Trophoblast cell (in vitro differentiated cells and primary cell): ENCODE measurements around the gene EFCAB3. TPM values are rescaled to one million over a fixed set of nuclear protein-coding genes. Genes with fewer than 3 reads are reported as not detected.

Source experiments
- DNase-seq, 2 donors: peaks; one replicate each; pipeline ENCODE4 v3.0.0-alpha.2; 2016
- H2AFZ ChIP-seq: 2 replicates; pipeline ENCODE4 v1.6.1; 2013; ENCODE audit warnings: low read length, moderate library complexity, mild to moderate bottlenecking; ENCODE audit not compliant: insufficient read depth, poor library complexity
- H2AK5ac ChIP-seq: 2 replicates; pipeline ENCODE4 v1.6.1; 2013; ENCODE audit warnings: mild to moderate bottlenecking, low read length
- H2BK120ac ChIP-seq: 2 replicates; pipeline ENCODE4 v1.6.1; 2013; ENCODE audit warnings: low read length, mild to moderate bottlenecking, moderate library complexity; ENCODE audit not compliant: insufficient read depth, poor library complexity
- H2BK12ac ChIP-seq: 2 replicates; pipeline ENCODE4 v1.6.1; 2013; ENCODE audit warnings: mild to moderate bottlenecking, low read length, moderate library complexity
- H2BK5ac ChIP-seq: 2 replicates; pipeline ENCODE4 v1.6.1; 2013; ENCODE audit warnings: low read length, low read depth, moderate library complexity, mild to moderate bottlenecking; ENCODE audit not compliant: poor library complexity
- H3K14ac ChIP-seq: 2 replicates; pipeline ENCODE4 v1.6.1; 2013; ENCODE audit warnings: mild to moderate bottlenecking, low read length
- H3K18ac ChIP-seq: 2 replicates; pipeline ENCODE4 v1.6.1; 2013; ENCODE audit warnings: mild to moderate bottlenecking, low read length
- H3K23ac ChIP-seq: 2 replicates; pipeline ENCODE4 v1.6.1; 2013; ENCODE audit warnings: low read length
- H3K27ac ChIP-seq: 2 replicates; pipeline ENCODE4 v1.5.1; 2013; ENCODE audit warnings: low read depth, mild to moderate bottlenecking, inconsistent platforms, low read length, moderate library complexity
- H3K27me3 ChIP-seq: 2 replicates; pipeline ENCODE4 v1.6.1; 2013; ENCODE audit warnings: inconsistent platforms, mild to moderate bottlenecking, low read length, moderate library complexity; ENCODE audit not compliant: insufficient read depth
- H3K36me3 ChIP-seq, 2 experiments: 1 replicate in 1 of 2; 2 replicates in 1 of 2; pipeline ENCODE4 v1.6.1; 2013; ENCODE audit warnings: low read length in 2 of 2, mild to moderate bottlenecking in 2 of 2, moderate library complexity in 1 of 2; ENCODE audit not compliant: insufficient read depth in 2 of 2, control insufficient read depth in 1 of 2
- H3K4ac ChIP-seq: 2 replicates; pipeline ENCODE4 v1.6.1; 2013; ENCODE audit warnings: low read depth, mild to moderate bottlenecking, low read length, moderate library complexity
- H3K4me1 ChIP-seq, 2 experiments: 1 replicate in 1 of 2; 2 replicates in 1 of 2; pipeline ENCODE4 v1.6.1; 2013; ENCODE audit warnings: low read length in 2 of 2, mild to moderate bottlenecking in 2 of 2, moderate library complexity in 1 of 2; ENCODE audit not compliant: insufficient read depth in 2 of 2, control insufficient read depth in 1 of 2
- H3K4me2 ChIP-seq: 2 replicates; pipeline ENCODE4 v1.6.1; 2013; ENCODE audit warnings: inconsistent platforms, mild to moderate bottlenecking, low read length, moderate library complexity
- H3K4me3 ChIP-seq: 2 replicates; pipeline ENCODE4 v1.5.1; 2013; ENCODE audit warnings: mild to moderate bottlenecking, low read depth, low read length, inconsistent platforms
- H3K79me1 ChIP-seq: one replicate; pipeline ENCODE4 v1.6.1; 2013; ENCODE audit warnings: low read length
- H3K79me2 ChIP-seq: 2 replicates; pipeline ENCODE4 v1.6.1; 2013; ENCODE audit warnings: low read length, mild to moderate bottlenecking; ENCODE audit not compliant: control insufficient read depth, insufficient read depth, poor library complexity
- H3K9ac ChIP-seq: 2 replicates; pipeline ENCODE4 v1.6.1; 2013; ENCODE audit warnings: mild to moderate bottlenecking, low read length
- H3K9me3 ChIP-seq: 2 replicates; pipeline ENCODE4 v1.6.1; 2013; ENCODE audit warnings: low read depth, mild to moderate bottlenecking, control low read depth, inconsistent platforms, low read length; ENCODE audit not compliant: insufficient read depth
- H4K12ac ChIP-seq: 2 replicates; pipeline ENCODE4 v1.6.1; 2013; ENCODE audit warnings: low read depth, mild to moderate bottlenecking, low read length, moderate library complexity
- H4K8ac ChIP-seq: 2 replicates; pipeline ENCODE4 v1.6.1; 2013; ENCODE audit warnings: low read depth, mild to moderate bottlenecking, low read length, moderate library complexity
- H4K91ac ChIP-seq: one replicate; pipeline ENCODE4 v1.6.1; 2013; ENCODE audit warnings: low read depth, mild to moderate bottlenecking, low read length, moderate library complexity
- WGBS: extraction: QIAGEN DNeasy Blood & Tissue Kit; methylation state at CpG from one replicate; pipeline ENCODE4 v1.1.7; 2013; ENCODE audit warnings: missing lambda C conversion rate; ENCODE audit not compliant: insufficient read length, insufficient coverage; ENCODE audit errors: extremely low coverage; 5-methylcytosine and 5-hydroxymethylcytosine counted together
- polyA plus RNA-seq: library from polyadenylated mRNA; stranded (reverse); fragments of 200-250 nt; gene quantifications from 2 replicates; pipeline ENCODE4 v1.2.3, GENCODE V29; 2013

Gene EFCAB3
- polyA plus RNA-seq, result not detected in 2 replicates

GRCh38 chr17:62380253-62380652 lies at the start of gene EFCAB3:
TSS of gene EFCAB3 (plus strand) at chr17:62380553. CDS start at chr17:62382980, 2,427 bp downstream.
- Histone ChIP-seq H3K4me1 (no peaks in the 10 kb centered on the region), H2BK120ac (no peak within 1 kb of the TSS), H3K4me3 (no peak within 1 kb of the TSS), H3K36me3 (no peaks in the 10 kb centered on the region), H4K12ac (no peak within 1 kb of the TSS), H2AFZ (no peak within 1 kb of the TSS), H2AK5ac (no peak within 1 kb of the TSS), H3K79me2 (no peaks in the 10 kb centered on the region), H2BK12ac (no peak within 1 kb of the TSS), H3K14ac (no peak within 1 kb of the TSS), H3K23ac (no peak within 1 kb of the TSS), H3K79me1 (no peaks in the 10 kb centered on the region), H3K4ac (no peak within 1 kb of the TSS), H4K91ac (no peak within 1 kb of the TSS), H2BK5ac (no peak within 1 kb of the TSS), H3K18ac (no peak within 1 kb of the TSS), H3K4me2 (no peak within 1 kb of the TSS), H3K9ac (no peak within 1 kb of the TSS), H3K9me3 (peaks cover 3% of the 10 kb centered on the region), H3K27ac (no peak within 1 kb of the TSS), H4K8ac (no peak within 1 kb of the TSS), H3K27me3 (no peaks in the 10 kb centered on the region)
- no peak for DNase-seq
- WGBS, result no CpG with 5 or more reads among the region's 3 CpGs

- H2AK5ac ChIP-seq, result no peak overlapping the region
- H3K4me3 ChIP-seq, result no peak overlapping the region
- H4K12ac ChIP-seq, result no peak overlapping the region
- no peaks in the 10 kb centered on the region for H3K79me1 ChIP-seq
- no peak overlapping the region for H3K4me2 ChIP-seq
- no peak overlapping the region for H3K4ac ChIP-seq
- H3K18ac ChIP-seq, result no peak overlapping the region
- no peak overlapping the region for H2AFZ ChIP-seq
- no peaks in the 10 kb centered on the region for H3K27me3 ChIP-seq
- no peak overlapping the region for H4K8ac ChIP-seq
- H4K91ac ChIP-seq, result no peak overlapping the region
- H3K4me1 ChIP-seq, result no peaks in the 10 kb centered on the region
- no peak overlapping the region for H3K27ac ChIP-seq
- H3K9me3 ChIP-seq, result no peaks in the 10 kb centered on the region
- H2BK5ac ChIP-seq, result no peak overlapping the region
- H3K23ac ChIP-seq, result no peak overlapping the region
- H3K9ac ChIP-seq, result no peak overlapping the region
- no peak for DNase-seq
- no peak overlapping the region for H3K14ac ChIP-seq
- no peak overlapping the region for H2BK120ac ChIP-seq
- H2BK12ac ChIP-seq, result no peak overlapping the region
- no peaks in the 10 kb centered on the region for H3K79me2 ChIP-seq
- H3K36me3 ChIP-seq, result no peaks in the 10 kb centered on the region
Measured at GRCh38 chr17:62336527-62336926, 43.8 kb upstream of the EFCAB3 start.

- H3K4me3 ChIP-seq, result no peak overlapping the region
- H3K9ac ChIP-seq, result no peak overlapping the region
- no peak overlapping the region for H4K91ac ChIP-seq
- H2AFZ ChIP-seq, result no peak overlapping the region
- no peak overlapping the region for H3K4ac ChIP-seq
- H3K4me1 ChIP-seq, result no peaks in the 10 kb centered on the region
- H3K18ac ChIP-seq, result no peak overlapping the region
- H3K9me3 ChIP-seq, result no peaks in the 10 kb centered on the region
- H3K4me2 ChIP-seq, result no peak overlapping the region
- WGBS, result no CpG with 5 or more reads among the region's 3 CpGs
- no peak overlapping the region for H2AK5ac ChIP-seq
- H3K36me3 ChIP-seq, result no peaks in the 10 kb centered on the region
- DNase-seq, result no peak
- H2BK120ac ChIP-seq, result no peak overlapping the region
- no peaks in the 10 kb centered on the region for H3K79me1 ChIP-seq
- no peak overlapping the region for H3K14ac ChIP-seq
- H3K23ac ChIP-seq, result no peak overlapping the region
- no peak overlapping the region for H2BK5ac ChIP-seq
- H4K12ac ChIP-seq, result no peak overlapping the region
- no peak overlapping the region for H3K27ac ChIP-seq
- no peak overlapping the region for H2BK12ac ChIP-seq
- H3K27me3 ChIP-seq, result no peaks in the 10 kb centered on the region
- H3K79me2 ChIP-seq, result no peaks in the 10 kb centered on the region
- H4K8ac ChIP-seq, result no peak overlapping the region
Measured at GRCh38 chr17:62343764-62344270, 36.5 kb upstream of the EFCAB3 start.

GRCh38 chr17:62351176-62351575 lies 29.2 kb upstream of the EFCAB3 start:
- Histone ChIP-seq H3K18ac (no peak overlapping the region), H3K27me3 (no peaks in the 10 kb centered on the region), H2AK5ac (no peak overlapping the region), H3K23ac (no peak overlapping the region), H3K4me3 (no peak overlapping the region), H3K79me2 (no peaks in the 10 kb centered on the region), H4K8ac (no peak overlapping the region), H3K14ac (no peak overlapping the region), H3K9me3 (no peaks in the 10 kb centered on the region), H3K27ac (no peak overlapping the region), H3K9ac (no peak overlapping the region), H4K91ac (no peak overlapping the region), H2BK12ac (no peak overlapping the region), H4K12ac (no peak overlapping the region), H3K4ac (no peak overlapping the region), H3K4me2 (no peak overlapping the region), H3K36me3 (no peaks in the 10 kb centered on the region), H2BK5ac (no peak overlapping the region), H2BK120ac (no peak overlapping the region), H3K4me1 (no peaks in the 10 kb centered on the region), H2AFZ (no peak overlapping the region), H3K79me1 (no peaks in the 10 kb centered on the region)
- DNase-seq, result no peak
- whole genome bisulfite sequencing, result no CpG with 5 or more reads among the region's 5 CpGs
